NCI-H345 treated with DMSO at 0.1 percent for 48 hours (cell line): ENCODE results near the gene CROCC2.

ENCODE experiments used
- DNase-seq: peaks from one replicate; lab custom pipeline; 2025; ENCODE audit not compliant: unreplicated experiment; lab: John Stamatoyannopoulos, UW

Gene CROCC2

GRCh38 chr2:241033336-241033987, 127.3 kb downstream of the CROCC2 start:
- DNase-seq: no peak

GRCh38 chr2:241033994-241034393, 127.9 kb downstream of the CROCC2 start:
- DNase-seq: no peak

- DNase-seq: no peak
Observed at GRCh38 chr2:241034490-241035141, 128.5 kb downstream of the CROCC2 start.

- no peak for DNase-seq
Observed at GRCh38 chr2:241035142-241035817, 129.1 kb downstream of the CROCC2 start.

GRCh38 chr2:241035818-241036396, 129.8 kb downstream of the CROCC2 start:
- DNase-seq: no peak

GRCh38 chr2:241036397-241036963, 130.3 kb downstream of the CROCC2 start:
- peak; percentile 31 for DNase-seq

- DNase-seq: no peak
Observed at GRCh38 chr2:241036964-241037421, 130.9 kb downstream of the CROCC2 start.

GRCh38 chr2:241037498-241037897, 131.4 kb downstream of the CROCC2 start:
- DNase-seq: no peak

- no peak for DNase-seq
Observed at GRCh38 chr2:241038374-241039180, 132.4 kb downstream of the CROCC2 start.

- no peak for DNase-seq
Observed at GRCh38 chr2:241039416-241039815, 133.3 kb downstream of the CROCC2 start.

- DNase-seq: no peak
Observed at GRCh38 chr2:241040081-241040803, 134.1 kb downstream of the CROCC2 start.

- no peak for DNase-seq
Observed at GRCh38 chr2:241041589-241042158, 135.5 kb downstream of the CROCC2 start.
